BLaER1 (cell line): ENCODE data around the gene PRKG1.

Experiments
- H3K27ac ChIP-seq: shearing (Covaris generic); formaldehyde crosslinking; 2 replicates; pipeline ENCODE4 v1.8.1; 2022
- H3K27me3 ChIP-seq: shearing (Covaris generic); formaldehyde crosslinking; 2 replicates; pipeline ENCODE4 v1.8.1; 2022
- H3K36me3 ChIP-seq: shearing (Covaris generic); formaldehyde crosslinking; 2 replicates; pipeline ENCODE4 v1.8.1; 2022
- H3K4me1 ChIP-seq: shearing (Covaris generic); formaldehyde crosslinking; 2 replicates; pipeline ENCODE4 v1.8.1; 2022
- H3K4me2 ChIP-seq: shearing (Covaris generic); formaldehyde crosslinking; 2 replicates; pipeline ENCODE4 v1.8.1; 2022
- H3K4me3 ChIP-seq: shearing (Covaris generic); formaldehyde crosslinking; 2 replicates; pipeline ENCODE4 v1.8.1; 2022
- H3K9ac ChIP-seq: shearing (Covaris generic); formaldehyde crosslinking; 2 replicates; pipeline ENCODE4 v1.8.1; 2022
- H3K9me3 ChIP-seq: shearing (Covaris generic); formaldehyde crosslinking; 2 replicates; pipeline ENCODE4 v1.8.1; 2022
- H4K20me1 ChIP-seq: shearing (Covaris generic); formaldehyde crosslinking; 2 replicates; pipeline ENCODE4 v1.8.1; 2022
- Cebpa-rat ChIP-seq: shearing (Covaris generic); IDR thresholded peaks from 2 replicates; pipeline ENCODE4 v1.8.1; 2022

The PRKG1 gene

DNA sequence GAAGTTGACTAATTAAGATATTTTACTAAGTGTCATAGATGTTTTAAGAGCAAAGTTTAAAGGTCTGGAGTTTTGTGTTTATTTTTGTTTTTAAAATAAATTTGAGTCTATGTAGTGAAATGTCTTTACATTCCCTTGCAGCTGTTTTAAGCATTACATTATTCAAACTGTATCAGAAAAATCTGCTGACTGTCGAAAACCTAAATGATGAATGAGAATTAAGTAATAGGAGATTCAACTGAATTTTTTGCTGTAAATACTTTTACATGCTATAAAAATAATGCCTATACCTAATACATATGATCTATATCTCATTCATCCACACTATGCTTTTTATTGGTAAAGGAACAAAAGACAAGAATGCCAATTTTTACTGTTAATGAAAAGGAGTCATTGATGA, 397.9 kb downstream of the PRKG1 start:
- no peaks in the 10 kb centered on the region for H3K27me3 ChIP-seq
- TF ChIP-seq Cebpa-rat, result no peak
- no peak overlapping the region for H3K27ac ChIP-seq
- H3K9me3 ChIP-seq, result no peaks in the 10 kb centered on the region
- H4K20me1 ChIP-seq, result no peaks in the 10 kb centered on the region
- no peaks in the 10 kb centered on the region for H3K4me1 ChIP-seq
- H3K9ac ChIP-seq, result no peak overlapping the region
- no peak overlapping the region for H3K4me2 ChIP-seq
- H3K4me3 ChIP-seq, result no peak overlapping the region
- H3K36me3 ChIP-seq, result no peaks in the 10 kb centered on the region

DNA sequence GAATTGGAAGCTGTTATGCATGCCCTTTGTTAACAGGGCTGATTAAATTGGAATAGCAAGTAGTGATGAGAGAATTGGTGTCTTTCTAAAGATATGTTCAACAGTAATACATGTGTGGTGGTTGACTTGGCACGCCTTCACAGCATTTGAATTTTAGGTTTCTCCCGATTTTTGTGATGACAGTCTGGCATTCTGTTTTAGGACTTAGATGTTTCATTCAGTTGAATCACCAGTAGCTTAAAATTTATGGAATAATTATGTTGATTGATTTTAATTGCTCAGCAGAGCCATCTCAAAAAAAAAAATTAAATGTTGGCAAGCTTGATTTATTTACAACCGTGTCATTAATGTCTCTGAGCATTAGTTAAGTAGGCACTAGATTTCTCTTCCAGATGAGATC, 405.4 kb downstream of the PRKG1 start:
- Histone ChIP-seq H3K27me3 (no peaks in the 10 kb centered on the region), H3K36me3 (no peaks in the 10 kb centered on the region), H4K20me1 (no peaks in the 10 kb centered on the region), H3K27ac (no peak overlapping the region), H3K4me3 (no peak overlapping the region), H3K4me1 (no peaks in the 10 kb centered on the region), H3K9me3 (no peaks in the 10 kb centered on the region), H3K4me2 (no peak overlapping the region), H3K9ac (no peak overlapping the region)
- no peak for TF ChIP-seq Cebpa-rat

DNA sequence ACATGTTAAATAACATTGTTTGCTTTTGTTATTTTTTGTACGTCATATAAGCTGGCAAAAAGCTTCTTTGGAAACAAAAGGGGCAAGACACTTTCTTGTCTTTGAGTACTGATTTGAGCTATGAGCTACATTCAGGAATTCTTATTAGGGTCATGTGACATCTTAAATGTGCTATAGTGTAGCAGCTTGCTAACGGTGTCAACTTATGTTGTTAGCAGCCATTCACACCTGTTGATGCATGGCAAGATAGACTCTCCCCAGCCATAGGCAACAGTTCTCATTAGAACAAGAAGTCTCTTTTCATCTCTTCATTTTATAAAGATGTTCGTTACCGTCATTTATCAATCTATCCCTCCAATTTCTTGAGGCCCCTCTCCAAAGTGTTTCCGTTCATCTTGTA, 411.4 kb downstream of the PRKG1 start:
- Histone ChIP-seq H3K4me1 (no peaks in the 10 kb centered on the region), H4K20me1 (no peaks in the 10 kb centered on the region), H3K9ac (no peak overlapping the region), H3K9me3 (no peaks in the 10 kb centered on the region), H3K27me3 (no peaks in the 10 kb centered on the region), H3K4me3 (no peak overlapping the region), H3K27ac (no peak overlapping the region), H3K36me3 (no peaks in the 10 kb centered on the region), H3K4me2 (no peak overlapping the region)
- TF ChIP-seq Cebpa-rat, result no peak

DNA sequence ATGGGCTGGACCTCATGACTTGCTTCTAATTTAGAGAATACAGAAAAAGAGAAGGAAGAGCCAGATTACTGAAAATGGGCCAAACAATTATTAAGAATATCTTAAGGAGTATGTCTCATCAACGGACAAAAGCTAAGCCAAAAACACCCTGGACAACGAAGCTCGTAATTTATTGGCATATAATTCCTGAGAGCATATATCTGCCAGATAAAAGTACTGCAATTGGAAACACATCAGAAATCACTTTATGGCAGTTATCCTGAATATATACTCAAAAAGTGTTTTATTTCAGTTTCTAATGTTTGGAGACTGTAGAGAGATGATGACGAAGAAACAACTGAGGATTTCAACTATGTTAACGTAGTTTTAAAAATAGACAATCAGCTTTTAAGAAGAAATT, 413.3 kb downstream of the PRKG1 start:
- Histone ChIP-seq H3K4me2 (no peak overlapping the region), H3K4me1 (no peaks in the 10 kb centered on the region), H3K27ac (no peak overlapping the region), H3K36me3 (no peaks in the 10 kb centered on the region), H3K4me3 (no peak overlapping the region), H4K20me1 (no peaks in the 10 kb centered on the region), H3K9ac (no peak overlapping the region), H3K27me3 (no peaks in the 10 kb centered on the region), H3K9me3 (no peaks in the 10 kb centered on the region)
- no peak for TF ChIP-seq Cebpa-rat

DNA sequence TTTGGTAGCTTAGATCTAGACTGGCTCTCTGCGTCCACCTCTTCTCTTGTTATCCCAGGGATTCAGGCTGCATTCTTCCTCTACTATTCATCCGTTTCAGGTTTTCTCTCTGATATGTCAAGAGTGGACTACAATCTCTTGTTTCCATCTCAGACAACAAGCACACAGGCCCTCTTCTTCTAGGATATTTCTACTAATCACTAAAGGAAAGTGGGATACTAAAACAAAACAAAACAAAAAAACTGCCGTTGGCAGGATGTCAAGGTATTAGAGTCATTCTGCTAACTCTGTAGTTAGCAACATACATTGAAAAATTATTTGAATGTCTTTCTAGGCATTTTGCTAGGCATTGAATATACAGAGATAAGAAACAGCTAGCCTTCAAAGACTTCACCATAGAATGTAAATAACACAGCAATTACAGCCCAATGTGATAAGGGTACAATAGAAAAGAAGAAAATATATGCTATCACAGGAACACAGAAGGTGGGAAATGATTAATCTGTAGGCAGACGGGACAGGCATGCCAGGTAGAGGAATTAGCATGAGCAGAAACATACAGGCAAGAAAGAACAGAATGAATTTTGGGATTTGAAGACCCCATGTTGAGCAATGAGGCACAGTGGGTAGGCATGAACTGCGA, 414.6 kb downstream of the PRKG1 start:
- no peak for TF ChIP-seq Cebpa-rat
- Histone ChIP-seq H3K9me3 (no peaks in the 10 kb centered on the region), H3K9ac (no peak overlapping the region), H3K36me3 (no peaks in the 10 kb centered on the region), H3K4me1 (no peaks in the 10 kb centered on the region), H4K20me1 (no peaks in the 10 kb centered on the region), H3K27ac (no peak overlapping the region), H3K27me3 (no peaks in the 10 kb centered on the region), H3K4me2 (no peak overlapping the region), H3K4me3 (no peak overlapping the region)

DNA sequence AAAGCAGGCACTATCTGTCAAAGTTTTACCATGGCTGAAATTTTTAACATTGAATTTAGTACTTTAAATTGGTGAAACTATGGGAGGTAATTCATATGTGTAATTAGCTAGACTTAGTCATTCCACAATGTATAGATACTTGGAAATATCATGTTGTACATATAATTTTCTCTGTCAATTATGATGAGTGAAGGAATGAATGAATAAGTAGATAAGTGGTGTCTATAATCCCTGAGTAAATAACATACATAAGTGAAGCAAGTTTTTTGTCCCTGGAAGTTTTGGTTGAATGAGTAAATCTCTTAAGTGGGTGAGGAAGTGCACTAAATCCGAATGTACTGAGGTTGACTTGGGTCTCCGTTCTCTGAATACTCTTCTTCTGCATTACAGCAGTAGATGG, 424.1 kb downstream of the PRKG1 start:
- Histone ChIP-seq H3K9me3 (no peaks in the 10 kb centered on the region), H3K4me2 (no peak overlapping the region), H3K36me3 (no peaks in the 10 kb centered on the region), H3K4me1 (no peaks in the 10 kb centered on the region), H3K9ac (no peak overlapping the region), H3K27me3 (no peaks in the 10 kb centered on the region), H3K27ac (no peak overlapping the region), H3K4me3 (no peak overlapping the region), H4K20me1 (no peaks in the 10 kb centered on the region)
- no peak for TF ChIP-seq Cebpa-rat

DNA sequence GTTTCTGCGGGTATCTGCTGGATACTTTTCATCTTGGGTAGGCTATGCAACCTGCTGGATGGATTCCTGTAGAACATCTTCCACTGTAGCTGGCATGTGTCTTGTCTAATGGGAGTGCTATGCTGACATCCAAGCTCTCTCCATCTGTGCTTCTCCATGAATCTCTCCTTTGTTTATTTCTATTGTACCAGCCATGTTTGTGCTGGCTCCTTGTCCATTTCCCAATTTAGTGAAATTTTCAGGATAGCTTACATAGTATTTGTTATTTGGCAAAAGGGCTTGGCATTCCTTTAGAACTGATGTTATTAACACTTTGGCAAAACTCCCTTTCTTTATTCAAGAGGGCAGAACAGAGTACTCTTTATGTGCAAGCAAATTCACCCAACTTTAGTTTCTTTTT, 427.1 kb downstream of the PRKG1 start:
- Histone ChIP-seq H3K9ac (no peak overlapping the region), H3K4me3 (no peak overlapping the region), H3K4me1 (no peaks in the 10 kb centered on the region), H3K27me3 (no peaks in the 10 kb centered on the region), H3K27ac (no peak overlapping the region), H4K20me1 (no peaks in the 10 kb centered on the region), H3K36me3 (no peaks in the 10 kb centered on the region), H3K9me3 (no peaks in the 10 kb centered on the region), H3K4me2 (no peak overlapping the region)
- no peak for TF ChIP-seq Cebpa-rat

DNA sequence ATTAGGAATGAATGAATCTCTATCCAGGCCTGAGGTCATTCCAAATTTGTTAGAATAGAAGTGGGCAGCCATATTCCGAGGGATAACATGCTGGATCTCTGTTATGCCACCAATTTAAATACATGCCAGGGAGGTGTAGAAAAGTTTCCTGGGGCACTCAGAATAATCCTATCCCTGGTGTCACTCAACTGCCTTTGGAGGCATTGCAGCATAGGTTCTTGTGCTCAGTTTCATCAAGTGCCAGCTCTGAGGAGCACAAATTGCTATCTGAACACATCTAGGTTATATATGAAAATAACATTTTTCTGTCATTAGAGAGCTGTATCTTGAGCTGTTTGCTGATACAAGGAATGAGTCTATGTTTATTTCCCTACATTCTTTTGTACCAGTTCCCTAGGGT, 427.8 kb downstream of the PRKG1 start:
- H3K4me1 ChIP-seq, result no peaks in the 10 kb centered on the region
- H3K9ac ChIP-seq, result no peak overlapping the region
- H3K36me3 ChIP-seq, result no peaks in the 10 kb centered on the region
- no peak overlapping the region for H3K27ac ChIP-seq
- no peaks in the 10 kb centered on the region for H3K9me3 ChIP-seq
- no peak overlapping the region for H3K4me2 ChIP-seq
- no peak overlapping the region for H3K4me3 ChIP-seq
- no peaks in the 10 kb centered on the region for H3K27me3 ChIP-seq
- TF ChIP-seq Cebpa-rat, result no peak
- H4K20me1 ChIP-seq, result no peaks in the 10 kb centered on the region

DNA sequence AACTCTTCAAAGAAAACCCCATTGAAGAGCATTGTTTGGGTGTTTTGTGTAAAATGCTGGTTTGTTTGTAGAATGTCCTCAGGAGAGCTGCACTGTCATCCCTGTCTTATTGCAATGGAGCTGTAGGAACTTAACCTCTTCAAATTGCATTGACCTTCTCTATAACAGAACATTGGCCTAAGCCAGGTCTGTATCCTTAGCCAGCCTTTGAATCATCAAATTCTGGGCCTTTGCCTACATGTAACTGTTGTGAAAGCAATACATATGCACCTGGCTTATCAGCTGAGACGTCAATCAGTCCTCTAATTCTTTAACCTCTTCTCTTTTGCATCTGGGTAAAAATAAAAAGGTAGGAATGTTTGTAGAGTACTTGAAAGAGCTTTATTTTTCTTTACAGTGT, 429.1 kb downstream of the PRKG1 start:
- no peak overlapping the region for H3K4me3 ChIP-seq
- H3K4me2 ChIP-seq, result no peak overlapping the region
- H3K9ac ChIP-seq, result no peak overlapping the region
- H3K4me1 ChIP-seq, result no peaks in the 10 kb centered on the region
- H3K27ac ChIP-seq, result no peak overlapping the region
- TF ChIP-seq Cebpa-rat, result no peak
- H3K27me3 ChIP-seq, result no peaks in the 10 kb centered on the region
- H3K36me3 ChIP-seq, result no peaks in the 10 kb centered on the region
- H3K9me3 ChIP-seq, result no peaks in the 10 kb centered on the region
- no peaks in the 10 kb centered on the region for H4K20me1 ChIP-seq

DNA sequence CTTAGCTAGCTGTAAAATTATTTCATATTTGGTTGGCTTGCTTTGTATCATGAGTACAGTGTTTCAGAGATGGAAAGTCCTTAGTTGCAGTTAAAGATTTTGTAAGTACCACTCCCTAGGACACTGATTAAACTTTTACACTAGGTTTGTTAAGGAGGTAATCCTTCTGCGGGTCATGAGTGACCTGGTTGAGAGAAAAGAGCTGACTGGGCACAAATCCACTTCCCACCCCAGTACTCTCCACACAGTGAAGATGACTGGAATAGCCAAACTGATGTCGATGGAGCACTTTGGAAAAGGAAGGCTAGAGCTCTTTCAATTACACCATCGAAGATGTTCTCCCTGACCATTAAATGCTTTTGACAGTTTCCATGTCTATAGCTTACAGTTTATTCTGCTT, 433.2 kb downstream of the PRKG1 start:
- TF ChIP-seq Cebpa-rat, result no peak
- Histone ChIP-seq H3K4me1 (no peaks in the 10 kb centered on the region), H3K27me3 (no peaks in the 10 kb centered on the region), H3K4me3 (no peak overlapping the region), H3K36me3 (no peaks in the 10 kb centered on the region), H3K9me3 (no peaks in the 10 kb centered on the region), H3K4me2 (no peak overlapping the region), H3K9ac (no peak overlapping the region), H3K27ac (no peak overlapping the region), H4K20me1 (no peaks in the 10 kb centered on the region)

DNA sequence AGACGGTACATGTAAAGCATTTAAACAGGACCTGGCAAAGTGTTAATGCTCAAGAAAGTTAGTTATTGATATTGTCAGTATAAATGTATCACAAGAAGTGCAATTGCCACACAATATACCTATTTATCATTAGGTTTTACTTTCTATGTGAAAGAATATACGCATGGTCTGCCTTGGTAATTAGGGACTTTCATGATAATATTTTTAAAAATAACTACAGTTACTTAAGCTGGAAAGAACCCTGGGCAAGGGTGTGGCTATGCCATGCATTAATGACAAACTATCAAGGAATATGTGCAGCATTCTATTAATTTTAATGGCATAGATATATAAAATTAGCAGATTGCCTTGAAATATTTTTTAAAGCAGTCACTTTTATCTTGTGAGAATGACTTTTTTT, 433.9 kb downstream of the PRKG1 start:
- Histone ChIP-seq H3K36me3 (no peaks in the 10 kb centered on the region), H3K9ac (no peak overlapping the region), H3K4me1 (no peaks in the 10 kb centered on the region), H3K4me2 (no peak overlapping the region), H4K20me1 (no peaks in the 10 kb centered on the region), H3K9me3 (no peaks in the 10 kb centered on the region), H3K4me3 (no peak overlapping the region), H3K27ac (no peak overlapping the region), H3K27me3 (no peaks in the 10 kb centered on the region)
- TF ChIP-seq Cebpa-rat, result no peak
